VCaP (cell line): ENCODE measurements around the gene ZSWIM6.

Source experiments
- H3K27ac ChIP-seq: fragments of 450-650 bp; 2 replicates; pipeline ENCODE4 v1.5.1; 2017
- TF ChIP-seq, protein P1 (sequence below): fragments of 450-650 bp; conservative IDR thresholded peaks from 2 replicates; pipeline ENCODE4 v1.5.1; 2017; ENCODE audit warnings: mild to moderate bottlenecking, moderate library complexity

ZSWIM6 gene

DNA sequence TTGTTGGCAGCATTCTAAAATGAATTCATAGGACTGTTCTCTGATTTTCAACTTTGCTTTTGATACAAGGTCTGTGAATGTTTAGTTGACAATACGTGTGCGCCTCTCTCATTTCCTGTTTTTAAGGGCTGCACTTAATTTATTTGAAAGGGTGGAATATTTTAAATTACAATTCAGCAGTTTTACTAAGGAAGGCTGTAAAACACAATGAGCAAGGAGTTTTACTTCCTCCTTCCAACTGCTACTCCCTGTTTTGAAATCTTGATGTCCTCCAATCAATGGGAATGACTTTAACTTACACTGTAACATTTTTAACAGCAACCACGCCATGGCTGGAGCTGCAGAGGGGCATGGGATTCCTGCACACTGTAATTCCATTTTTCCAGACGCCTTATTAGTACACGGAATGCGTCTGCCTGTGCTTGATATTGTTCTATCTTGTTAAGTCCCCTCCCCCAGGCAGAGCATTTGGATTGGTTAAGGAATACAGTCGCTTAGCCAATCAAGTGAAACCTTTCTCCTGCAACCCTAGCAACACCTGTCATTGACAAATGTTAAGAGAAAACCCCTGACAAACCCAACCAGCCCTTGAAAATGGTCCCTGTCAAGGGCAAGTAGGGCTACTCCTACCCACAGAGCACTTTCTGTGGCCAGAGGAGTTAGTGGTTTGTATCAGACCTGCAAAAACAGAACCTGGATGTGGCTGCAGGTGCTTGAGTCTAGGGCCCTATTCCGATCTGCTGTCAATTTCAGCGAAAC lies 12.5 kb upstream of the ZSWIM6 start:
- no peak overlapping the region for H3K27ac ChIP-seq
- TF ChIP-seq, protein P1, sequence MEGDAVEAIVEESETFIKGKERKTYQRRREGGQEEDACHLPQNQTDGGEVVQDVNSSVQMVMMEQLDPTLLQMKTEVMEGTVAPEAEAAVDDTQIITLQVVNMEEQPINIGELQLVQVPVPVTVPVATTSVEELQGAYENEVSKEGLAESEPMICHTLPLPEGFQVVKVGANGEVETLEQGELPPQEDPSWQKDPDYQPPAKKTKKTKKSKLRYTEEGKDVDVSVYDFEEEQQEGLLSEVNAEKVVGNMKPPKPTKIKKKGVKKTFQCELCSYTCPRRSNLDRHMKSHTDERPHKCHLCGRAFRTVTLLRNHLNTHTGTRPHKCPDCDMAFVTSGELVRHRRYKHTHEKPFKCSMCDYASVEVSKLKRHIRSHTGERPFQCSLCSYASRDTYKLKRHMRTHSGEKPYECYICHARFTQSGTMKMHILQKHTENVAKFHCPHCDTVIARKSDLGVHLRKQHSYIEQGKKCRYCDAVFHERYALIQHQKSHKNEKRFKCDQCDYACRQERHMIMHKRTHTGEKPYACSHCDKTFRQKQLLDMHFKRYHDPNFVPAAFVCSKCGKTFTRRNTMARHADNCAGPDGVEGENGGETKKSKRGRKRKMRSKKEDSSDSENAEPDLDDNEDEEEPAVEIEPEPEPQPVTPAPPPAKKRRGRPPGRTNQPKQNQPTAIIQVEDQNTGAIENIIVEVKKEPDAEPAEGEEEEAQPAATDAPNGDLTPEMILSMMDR: no peak

DNA sequence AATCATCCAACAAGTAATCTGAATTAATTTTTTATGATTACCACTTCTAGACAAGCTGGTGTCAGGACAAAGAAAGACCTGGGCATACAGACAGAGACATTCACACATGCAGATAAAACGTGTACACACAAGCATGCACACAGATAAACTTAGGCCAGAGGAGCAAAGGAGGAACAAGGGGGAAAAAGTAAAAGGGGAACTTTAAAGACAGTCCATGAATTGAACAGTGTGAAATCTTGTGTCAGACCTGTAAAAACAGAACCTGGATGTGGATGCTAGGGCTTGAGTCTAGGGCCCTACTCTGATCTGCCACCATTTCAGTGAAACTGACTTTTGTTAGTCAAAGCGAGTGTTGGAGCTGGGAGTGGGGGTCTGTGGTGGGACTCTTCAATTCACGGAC lies 11.2 kb upstream of the ZSWIM6 start:
- TF ChIP-seq, protein P1: no peak
- H3K27ac ChIP-seq: no peak overlapping the region

DNA sequence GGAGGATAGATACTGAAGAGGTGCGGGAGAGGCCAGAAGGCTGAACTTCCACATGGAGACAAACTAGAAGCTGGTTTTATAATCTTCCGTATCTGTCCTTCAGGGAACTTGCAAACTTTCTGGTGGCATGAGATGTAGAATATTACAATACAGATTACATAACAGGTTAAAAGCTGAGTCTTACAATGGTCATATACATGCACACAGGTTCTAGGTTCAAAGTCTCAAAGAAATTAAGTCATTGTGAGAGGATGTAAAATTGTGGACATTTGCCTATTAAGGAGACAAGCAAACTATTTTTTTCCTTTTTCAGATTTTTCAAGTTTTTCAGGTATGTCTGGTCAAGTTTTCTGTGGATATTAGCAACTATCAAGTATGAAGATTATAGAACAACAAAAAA lies 10.4 kb upstream of the ZSWIM6 start:
- TF ChIP-seq, protein P1: no peak
- no peak overlapping the region for H3K27ac ChIP-seq

DNA sequence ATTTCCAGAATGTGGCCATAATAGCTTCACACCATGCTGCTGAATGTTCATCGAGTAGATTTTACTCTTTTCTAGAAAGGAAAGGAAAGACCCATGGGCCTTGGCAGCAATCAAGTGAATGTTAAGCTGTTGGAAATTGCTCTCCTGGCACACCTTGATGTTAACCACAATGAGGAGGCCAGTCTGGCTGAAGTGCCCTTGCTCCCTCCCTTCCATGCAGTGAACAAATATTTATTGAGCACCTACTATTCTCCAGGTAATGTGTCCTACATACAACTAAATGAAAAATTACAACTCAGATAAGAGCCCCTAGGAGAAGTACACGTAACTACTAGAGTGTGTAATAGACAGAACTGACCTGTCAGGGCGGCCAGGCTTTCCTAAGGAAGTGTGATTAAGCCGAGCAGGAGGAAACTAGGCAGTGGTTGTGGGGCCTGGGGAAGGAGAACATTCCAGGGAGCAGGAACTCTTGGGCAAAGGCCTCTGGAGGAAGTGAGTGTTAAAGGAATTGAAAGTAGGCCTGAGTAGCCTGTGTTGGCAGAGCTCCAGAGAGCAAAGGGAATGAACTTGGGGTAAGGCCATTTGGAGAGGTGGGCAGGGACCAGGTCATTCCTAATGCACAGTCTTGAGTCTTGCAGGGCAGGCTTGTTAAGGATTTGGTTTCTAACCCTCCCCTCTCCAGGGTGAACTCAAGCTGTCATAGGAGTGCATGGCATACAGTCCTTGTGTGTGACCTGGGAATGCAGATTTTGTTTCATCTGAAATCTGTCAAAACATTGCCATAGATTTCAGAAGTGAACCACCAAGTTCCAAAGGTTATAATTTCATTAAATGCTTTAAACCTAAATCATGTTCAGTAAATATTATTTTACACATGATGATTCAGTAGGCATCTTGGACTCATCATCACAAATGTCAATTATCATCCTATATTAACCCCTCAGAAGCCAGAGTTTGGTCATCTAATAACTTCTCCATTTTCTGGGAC lies 9.0 kb upstream of the ZSWIM6 start:
- H3K27ac ChIP-seq: no peak overlapping the region
- TF ChIP-seq, protein P1: no peak

DNA sequence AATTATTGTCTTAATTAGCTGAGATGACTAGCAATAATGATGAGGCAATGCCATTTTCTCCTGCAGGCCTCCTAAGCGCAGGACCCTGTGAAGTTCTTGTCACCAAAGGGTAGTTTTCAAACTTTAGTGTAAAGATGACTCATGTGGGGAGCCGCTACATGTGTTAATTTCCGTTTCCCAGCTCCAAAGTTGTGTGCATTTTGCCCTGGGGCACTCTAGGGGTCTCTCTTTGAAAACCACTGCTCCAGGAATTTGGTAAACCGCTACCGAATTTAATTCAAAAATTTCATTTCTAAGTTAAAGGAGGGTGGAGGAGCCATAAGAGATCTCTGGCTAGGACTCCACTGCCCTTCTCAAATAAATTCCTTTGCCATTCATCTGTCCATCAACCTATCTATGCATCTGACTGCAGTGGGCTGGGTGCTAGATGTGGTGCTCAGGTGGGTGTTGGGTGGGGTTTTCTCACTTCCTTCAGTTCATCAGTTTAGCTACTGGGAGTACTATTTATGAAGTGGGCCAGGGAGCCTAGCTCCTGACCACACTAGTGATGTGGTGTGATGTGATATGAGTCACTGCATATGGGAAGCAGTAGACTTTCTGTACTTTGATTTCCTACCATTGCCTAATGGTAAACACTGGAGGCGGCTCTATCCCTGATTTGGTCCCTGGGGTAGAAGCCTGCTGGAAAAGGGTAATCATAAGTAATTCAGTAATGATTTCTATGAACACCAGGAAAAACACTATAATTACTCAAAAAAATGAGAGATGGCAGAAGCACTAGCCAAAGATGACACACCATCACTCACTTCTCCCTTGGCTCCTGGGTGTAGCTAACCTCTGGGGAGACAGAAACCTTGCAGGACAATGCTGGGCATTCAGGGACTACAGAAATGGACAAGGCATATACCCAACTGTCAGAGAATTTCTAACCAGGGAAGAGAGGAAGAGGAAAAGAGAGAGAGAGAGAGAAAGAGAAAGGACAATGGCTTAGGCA lies 4.0 kb upstream of the ZSWIM6 start:
- TF ChIP-seq, protein P1: no peak
- no peak overlapping the region for H3K27ac ChIP-seq

DNA sequence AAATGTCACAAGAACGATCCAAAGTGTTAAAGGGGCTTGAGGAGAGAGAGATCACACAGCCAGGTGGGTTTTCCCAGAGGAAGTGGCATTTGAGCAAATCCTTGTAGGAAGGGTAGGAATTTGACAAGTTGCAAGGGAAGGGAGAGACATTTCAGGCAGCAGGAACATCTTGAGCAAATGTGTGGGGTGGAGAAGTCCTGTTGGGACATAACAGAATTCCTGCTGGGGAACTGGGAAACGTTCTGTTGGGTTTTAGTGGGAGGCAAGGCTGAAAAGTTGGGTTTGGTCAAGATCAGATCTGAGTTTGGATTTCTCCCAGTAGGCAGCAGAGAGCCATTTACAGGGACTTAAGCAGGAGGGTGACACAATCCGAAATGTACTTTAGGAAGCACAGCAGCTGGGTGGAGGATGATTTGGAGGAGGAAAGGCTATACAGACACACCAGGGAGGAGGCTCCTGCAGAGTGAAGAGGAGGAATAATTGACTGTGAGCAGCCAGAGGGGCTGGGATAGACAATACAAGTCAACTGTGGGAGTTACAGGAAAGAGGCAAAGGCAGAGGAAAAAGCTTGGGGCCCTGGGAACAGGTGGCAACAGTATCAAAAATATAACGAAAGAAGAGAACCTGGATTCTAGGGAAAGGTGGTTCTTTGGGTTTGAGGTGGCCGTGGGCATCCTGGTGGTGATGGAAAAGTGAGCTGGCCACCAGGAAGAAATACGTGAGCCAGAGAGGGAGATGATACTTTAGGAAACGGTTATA lies 3.1 kb upstream of the ZSWIM6 start:
- H3K27ac ChIP-seq: no peak overlapping the region
- TF ChIP-seq, protein P1: no peak
